B cell (primary cell): ENCODE data around the gene PMF1.

ENCODE experiments used
- EZH2 ChIP-seq: IDR thresholded peaks from 2 replicates; pipeline ENCODE4 v1.6.1; 2012; ENCODE audit warnings: borderline replicate concordance, low read depth, mild to moderate bottlenecking, moderate library complexity, low read length; ENCODE audit not compliant: insufficient read depth, poor library complexity, severe bottlenecking
- TF ChIP-seq, protein P1 (sequence below): fragments of 200-600 bp; IDR thresholded peaks from one replicate; pipeline ENCODE4 v1.8.0; 2022; ENCODE audit warnings: antibody characterized with exemption, mild to moderate bottlenecking

DNA sequence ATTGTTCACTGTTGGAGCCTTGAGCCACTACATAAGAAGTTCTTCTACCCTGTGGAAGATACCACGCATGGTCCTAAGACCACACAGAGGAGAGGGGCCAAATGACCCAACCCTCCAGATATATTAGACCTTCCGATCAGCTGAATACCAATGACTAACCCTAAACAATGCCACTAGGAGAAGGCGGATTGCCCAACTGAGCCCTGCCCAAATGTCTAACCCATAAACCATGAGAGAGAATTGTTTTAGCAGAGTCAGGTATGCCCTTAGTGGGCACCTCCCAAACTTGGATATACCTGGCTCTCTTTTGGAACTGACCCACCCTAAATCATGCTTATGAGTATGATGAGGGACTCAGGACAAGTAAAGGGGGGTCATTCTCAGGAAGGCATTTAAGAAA is 57.5 kb downstream of the PMF1 start:
- TF ChIP-seq, protein P1, sequence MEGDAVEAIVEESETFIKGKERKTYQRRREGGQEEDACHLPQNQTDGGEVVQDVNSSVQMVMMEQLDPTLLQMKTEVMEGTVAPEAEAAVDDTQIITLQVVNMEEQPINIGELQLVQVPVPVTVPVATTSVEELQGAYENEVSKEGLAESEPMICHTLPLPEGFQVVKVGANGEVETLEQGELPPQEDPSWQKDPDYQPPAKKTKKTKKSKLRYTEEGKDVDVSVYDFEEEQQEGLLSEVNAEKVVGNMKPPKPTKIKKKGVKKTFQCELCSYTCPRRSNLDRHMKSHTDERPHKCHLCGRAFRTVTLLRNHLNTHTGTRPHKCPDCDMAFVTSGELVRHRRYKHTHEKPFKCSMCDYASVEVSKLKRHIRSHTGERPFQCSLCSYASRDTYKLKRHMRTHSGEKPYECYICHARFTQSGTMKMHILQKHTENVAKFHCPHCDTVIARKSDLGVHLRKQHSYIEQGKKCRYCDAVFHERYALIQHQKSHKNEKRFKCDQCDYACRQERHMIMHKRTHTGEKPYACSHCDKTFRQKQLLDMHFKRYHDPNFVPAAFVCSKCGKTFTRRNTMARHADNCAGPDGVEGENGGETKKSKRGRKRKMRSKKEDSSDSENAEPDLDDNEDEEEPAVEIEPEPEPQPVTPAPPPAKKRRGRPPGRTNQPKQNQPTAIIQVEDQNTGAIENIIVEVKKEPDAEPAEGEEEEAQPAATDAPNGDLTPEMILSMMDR, result no peak
- TF ChIP-seq EZH2, result no peak
